Tibial nerve (tissue), 3 donors: Measurements from ENCODE around the gene CRELD1.

Source experiments
- POLR2A ChIP-seq, 2 donors: fragments of 450-650 bp; IDR thresholded peaks; one replicate each; pipeline ENCODE4 v1.6.1; 2017; ENCODE audit warnings: antibody characterized with exemption in 2 of 2, mild to moderate bottlenecking in 2 of 2, moderate library complexity in 2 of 2
- TF ChIP-seq, protein P1 (sequence below), 5 experiments: fragments of 200-600 bp in 3 of 5; fragments of 450-650 bp in 2 of 5; sonication (generic) in 3 of 5; IDR thresholded peaks; one replicate each; pipeline ENCODE4 v1.5.1; 2016 to 2019; ENCODE audit warnings: antibody characterized with exemption in 5 of 5, mild to moderate bottlenecking in 3 of 5, moderate library complexity in 2 of 5

DNA sequence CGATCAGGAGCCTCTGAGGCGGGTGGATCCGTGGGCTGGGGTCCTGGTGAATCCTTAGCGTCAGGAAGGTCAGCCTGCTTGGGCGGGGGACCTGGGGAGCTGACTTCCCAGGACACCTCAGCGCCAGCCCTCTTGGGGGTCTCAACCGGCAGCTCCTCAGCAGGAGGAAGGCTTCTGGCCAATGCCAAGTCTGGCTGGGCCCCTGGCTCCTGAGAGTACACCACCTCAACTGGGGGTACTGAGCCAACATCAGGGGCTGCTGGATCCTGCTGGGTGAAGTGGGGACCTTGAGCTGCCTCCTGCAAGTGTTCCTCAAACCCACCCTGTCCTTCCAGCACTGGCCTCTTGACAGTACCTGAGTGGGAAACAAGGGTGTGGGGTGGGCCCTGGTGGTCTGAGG is 15.5 kb downstream of the CRELD1 start:
- TF ChIP-seq, protein P1, sequence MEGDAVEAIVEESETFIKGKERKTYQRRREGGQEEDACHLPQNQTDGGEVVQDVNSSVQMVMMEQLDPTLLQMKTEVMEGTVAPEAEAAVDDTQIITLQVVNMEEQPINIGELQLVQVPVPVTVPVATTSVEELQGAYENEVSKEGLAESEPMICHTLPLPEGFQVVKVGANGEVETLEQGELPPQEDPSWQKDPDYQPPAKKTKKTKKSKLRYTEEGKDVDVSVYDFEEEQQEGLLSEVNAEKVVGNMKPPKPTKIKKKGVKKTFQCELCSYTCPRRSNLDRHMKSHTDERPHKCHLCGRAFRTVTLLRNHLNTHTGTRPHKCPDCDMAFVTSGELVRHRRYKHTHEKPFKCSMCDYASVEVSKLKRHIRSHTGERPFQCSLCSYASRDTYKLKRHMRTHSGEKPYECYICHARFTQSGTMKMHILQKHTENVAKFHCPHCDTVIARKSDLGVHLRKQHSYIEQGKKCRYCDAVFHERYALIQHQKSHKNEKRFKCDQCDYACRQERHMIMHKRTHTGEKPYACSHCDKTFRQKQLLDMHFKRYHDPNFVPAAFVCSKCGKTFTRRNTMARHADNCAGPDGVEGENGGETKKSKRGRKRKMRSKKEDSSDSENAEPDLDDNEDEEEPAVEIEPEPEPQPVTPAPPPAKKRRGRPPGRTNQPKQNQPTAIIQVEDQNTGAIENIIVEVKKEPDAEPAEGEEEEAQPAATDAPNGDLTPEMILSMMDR (IDR thresholded peaks at IDR 0.05): no peak
- no peak for TF ChIP-seq POLR2A (IDR thresholded peaks at IDR 0.05)
